Measurements from ENCODE around the gene ABCA12. TPM values are rescaled to one million over a fixed set of nuclear protein-coding genes. Genes with fewer than 3 reads are reported as not detected.

Gene ABCA12
- total RNA-seq, 1 donor from 2014 or later = 7.1 TPM

- no peaks in the 10 kb centered on the region for H3K27me3 ChIP-seq (ENCODE audit: control insufficient read depth, insufficient read depth, low read length)
- no peak for TF ChIP-seq CTCF (IDR thresholded peaks at IDR 0.05; ENCODE audit: insufficient read depth, low read length, severe bottlenecking)
- DNase-seq (ENCODE audit: low read depth) (no peak), FAIRE-seq (no peak)
- no peak overlapping the region for H3K4me3 ChIP-seq (ENCODE audit: low read depth, low read length)
- no peaks in the 10 kb centered on the region for H3K36me3 ChIP-seq (ENCODE audit: control insufficient read depth, insufficient read depth, low read length)
Measured at GRCh38 chr2:215000721-215001120, 137.7 kb downstream of the ABCA12 start.

- H3K27me3 ChIP-seq (ENCODE audit: control insufficient read depth, insufficient read depth, low read length) = no peaks in the 10 kb centered on the region
- FAIRE-seq = no peak
- TF ChIP-seq CTCF (IDR thresholded peaks at IDR 0.05; ENCODE audit: insufficient read depth, low read length, severe bottlenecking) = no peak
Measured at GRCh38 chr2:214995926-214996670, 142.3 kb downstream of the ABCA12 start.

GRCh38 chr2:214995409-214995808 lies 143.0 kb downstream of the ABCA12 start:
- no peak overlapping the region for H3K4me3 ChIP-seq (ENCODE audit: low read depth, low read length)
- FAIRE-seq (no peak), DNase-seq (ENCODE audit: low read depth) (no peak)
- TF ChIP-seq CTCF (IDR thresholded peaks at IDR 0.05; ENCODE audit: insufficient read depth, low read length, severe bottlenecking) = no peak
- no peaks in the 10 kb centered on the region for H3K27me3 ChIP-seq (ENCODE audit: control insufficient read depth, insufficient read depth, low read length)
- no peaks in the 10 kb centered on the region for H3K36me3 ChIP-seq (ENCODE audit: control insufficient read depth, insufficient read depth, low read length)

More at GRCh38 chr2:214995926-214996670, 142.3 kb downstream of the ABCA12 start:
- Histone ChIP-seq H3K4me3 (ENCODE audit: low read depth, low read length) (no peak overlapping the region), H3K36me3 (ENCODE audit: control insufficient read depth, insufficient read depth, low read length) (no peaks in the 10 kb centered on the region)
- DNase-seq (ENCODE audit: low read depth) = no peak

GRCh38 chr2:214992911-214993310 lies 145.5 kb downstream of the ABCA12 start:
- DNase-seq (ENCODE audit: low read depth) (no peak), FAIRE-seq (no peak)
- no peak for TF ChIP-seq CTCF (IDR thresholded peaks at IDR 0.05; ENCODE audit: insufficient read depth, low read length, severe bottlenecking)
- Histone ChIP-seq H3K27me3 (ENCODE audit: control insufficient read depth, insufficient read depth, low read length) (no peaks in the 10 kb centered on the region), H3K4me3 (ENCODE audit: low read depth, low read length) (no peak overlapping the region), H3K36me3 (ENCODE audit: control insufficient read depth, insufficient read depth, low read length) (no peaks in the 10 kb centered on the region)

GRCh38 chr2:214989187-214989586 lies 149.2 kb downstream of the ABCA12 start:
- no peak for FAIRE-seq
- TF ChIP-seq CTCF (IDR thresholded peaks at IDR 0.05; ENCODE audit: insufficient read depth, low read length, severe bottlenecking) = no peak
- DNase-seq (ENCODE audit: low read depth) = peak; percentile 54

GRCh38 chr2:214987261-214987660 lies 151.2 kb downstream of the ABCA12 start:
- DNase-seq (ENCODE audit: low read depth) (no peak), FAIRE-seq (no peak)
- H3K36me3 ChIP-seq (ENCODE audit: control insufficient read depth, insufficient read depth, low read length) = peaks cover 1% of the 10 kb centered on the region
- no peaks in the 10 kb centered on the region for H3K27me3 ChIP-seq (ENCODE audit: control insufficient read depth, insufficient read depth, low read length)
- no peak for TF ChIP-seq CTCF (IDR thresholded peaks at IDR 0.05; ENCODE audit: insufficient read depth, low read length, severe bottlenecking)
- H3K4me3 ChIP-seq (ENCODE audit: low read depth, low read length) = no peak overlapping the region

More at GRCh38 chr2:214989187-214989586, 149.2 kb downstream of the ABCA12 start:
- Histone ChIP-seq H3K4me3 (ENCODE audit: low read depth, low read length) (no peak overlapping the region), H3K27me3 (ENCODE audit: control insufficient read depth, insufficient read depth, low read length) (no peaks in the 10 kb centered on the region), H3K36me3 (ENCODE audit: control insufficient read depth, insufficient read depth, low read length) (peaks cover 1% of the 10 kb centered on the region)
